ENCODE data around the gene ARHGEF19.

GRCh38 chr1:16249596-16250241 lies 37.3 kb upstream of the ARHGEF19 start:
- TF ChIP-seq ZNF114 (tag by site-specific recombination; IDR thresholded peaks at IDR 0.05) = no peak
- peak; percentile 32 for TF ChIP-seq ZNF366 (tag by site-specific recombination; conservative IDR thresholded peaks at IDR 0.05)

Measured in HEK293 (cell line).